H1 (cell line): ENCODE data around the gene TMEM266.

Experiments
- CHD2 ChIP-seq: IDR thresholded peaks from 2 replicates; pipeline ENCODE4 v1.6.1; 2012; ENCODE audit warnings: low read length, improper control_type of control experiment
- CTCF ChIP-seq, 3 experiments: IDR thresholded peaks; 1 replicate in 2 of 3; 2 replicates in 1 of 3; pipeline versions ENCODE4 v1.5.1 to v1.6.1; 2011; ENCODE audit warnings: low read length in 3 of 3, mild to moderate bottlenecking in 3 of 3, inconsistent platforms in 2 of 3, low read depth in 1 of 3, moderate library complexity in 1 of 3; ENCODE audit not compliant: insufficient read depth in 1 of 3; ENCODE audit errors: control extremely low read depth in 1 of 3
- EP300 ChIP-seq, 2 experiments: IDR thresholded peaks; 1 replicate in 1 of 2; 2 replicates in 1 of 2; pipeline ENCODE4 v1.6.1; 2011 to 2012; ENCODE audit warnings: low read depth in 2 of 2, low read length in 2 of 2, mild to moderate bottlenecking in 2 of 2, borderline replicate concordance in 1 of 2, inconsistent platforms in 1 of 2, moderate library complexity in 1 of 2
- EZH2 ChIP-seq: fragments of 200-600 bp; sonication (generic); IDR thresholded peaks from 2 replicates; pipeline ENCODE4 v1.7.1; 2012; ENCODE audit warnings: low read depth, mild to moderate bottlenecking, moderate library complexity, low read length, inconsistent platforms; ENCODE audit not compliant: severe bottlenecking
- NRF1 ChIP-seq: IDR thresholded peaks from 2 replicates; pipeline ENCODE4 v1.6.1; 2011; ENCODE audit warnings: mild to moderate bottlenecking, low read depth, low read length, improper control_type of control experiment
- POLR2A ChIP-seq, 2 experiments: IDR thresholded peaks; 1 replicate in 1 of 2; 2 replicates in 1 of 2; pipeline ENCODE4 v1.6.1; 2011; ENCODE audit warnings: low read depth in 2 of 2, low read length in 2 of 2, mild to moderate bottlenecking in 2 of 2; ENCODE audit errors: control extremely low read depth in 1 of 2
- POLR2AphosphoS5 ChIP-seq: IDR thresholded peaks from 2 replicates; pipeline ENCODE4 v1.6.1; 2011; ENCODE audit warnings: low read depth, low read length
- SP1 ChIP-seq: IDR thresholded peaks from 2 replicates; pipeline ENCODE4 v1.6.1; 2011; ENCODE audit warnings: low read depth, low read length
- TBP ChIP-seq: IDR thresholded peaks from 2 replicates; pipeline ENCODE4 v1.6.1; 2011; ENCODE audit warnings: low read depth, low read length, improper control_type of control experiment

- no peak for TF ChIP-seq POLR2A (IDR thresholded peaks at IDR 0.05; ENCODE audit: control extremely low read depth in 1 of 2, low read depth in 2 of 2, low read length in 2 of 2)
- TF ChIP-seq CTCF (IDR thresholded peaks at IDR 0.05; ENCODE audit: control extremely low read depth in 1 of 3, insufficient read depth in 1 of 3, low read depth in 1 of 3, low read length in 3 of 3): no peak
- no peak for TF ChIP-seq CHD2
- no peak for TF ChIP-seq SP1
- no peak for TF ChIP-seq EZH2
- no peak for TF ChIP-seq POLR2AphosphoS5
- no peak for TF ChIP-seq TBP
- TF ChIP-seq EP300 (IDR thresholded peaks at IDR 0.05; ENCODE audit: borderline replicate concordance in 1 of 2, low read depth in 2 of 2, low read length in 2 of 2): no peak
- no peak for TF ChIP-seq NRF1
These were observed 103.1 kb downstream of the TMEM266 start for GRCh38 chr15:76162784-76163456.
